Heart left ventricle (tissue), 16 donors: ENCODE data around the gene FBXL7. TPM values are rescaled to one million over a fixed set of nuclear protein-coding genes. Genes with fewer than 3 reads are reported as not detected.

Experiments used
- ATAC-seq, 4 donors: fragments of 200-7000 bp; cut with Tn5 transposase; one replicate each; pipeline ENCODE4 v1.9.1; 2020 to 2022; ENCODE audit warnings: moderate library complexity in 4 of 4, mild to moderate bottlenecking in 3 of 4, moderate number of reproducible peaks in 1 of 4
- DNase-seq, 5 donors: peaks; one replicate each; pipeline ENCODE4 v3.0.0-alpha.2; 2020
- H3K27ac ChIP-seq, 12 donors: fragments of 200-600 bp; sonication (generic) in 4 of 12; one replicate each; pipeline versions ENCODE4 v1.5.0 to v1.8.0; 2016 to 2022; ENCODE audit warnings: mild to moderate bottlenecking in 2 of 12
- H3K27me3 ChIP-seq, 9 donors: fragments of 200-600 bp; sonication (generic) in 2 of 9; one replicate each; pipeline versions ENCODE4 v1.5.1 to v1.8.0; 2016 to 2022; ENCODE audit warnings: mild to moderate bottlenecking in 3 of 9
- H3K36me3 ChIP-seq, 9 donors: fragments of 200-600 bp; sonication (generic) in 2 of 9; one replicate each; pipeline versions ENCODE4 v1.5.0 to v1.8.0; 2018 to 2022; ENCODE audit warnings: mild to moderate bottlenecking in 2 of 9
- H3K4me1 ChIP-seq, 12 donors: fragments of 200-600 bp; sonication (generic) in 4 of 12; one replicate each; pipeline versions ENCODE4 v1.5.0 to v1.8.0; 2016 to 2022; ENCODE audit warnings: mild to moderate bottlenecking in 3 of 12
- H3K4me3 ChIP-seq, 12 donors: fragments of 200-600 bp; sonication (generic) in 4 of 12; one replicate each; pipeline versions ENCODE4 v1.5.0 to v1.8.0; 2017 to 2022; ENCODE audit warnings: mild to moderate bottlenecking in 9 of 12, moderate library complexity in 4 of 12
- H3K9me3 ChIP-seq, 12 donors: fragments of 200-600 bp; sonication (generic) in 4 of 12; one replicate each; pipeline versions ENCODE4 v1.5.0 to v1.8.0; 2016 to 2022; ENCODE audit warnings: mild to moderate bottlenecking in 1 of 12
- CTCF ChIP-seq, 12 donors: fragments of 200-600 bp; sonication (generic) in 4 of 12; IDR thresholded peaks; one replicate each; pipeline versions ENCODE4 v1.5.0 to v1.8.0; 2018 to 2022; ENCODE audit warnings: antibody characterized with exemption in 12 of 12, mild to moderate bottlenecking in 5 of 12
- POLR2A ChIP-seq, 2 donors: fragments of 450-650 bp; IDR thresholded peaks; one replicate each; pipeline ENCODE4 v1.6.1; 2017; ENCODE audit warnings: antibody characterized with exemption in 2 of 2, mild to moderate bottlenecking in 2 of 2, moderate library complexity in 2 of 2
- WGBS, 4 donors: extraction: QIAGEN DNeasy Blood & Tissue Kit in 2 of 4; methylation state at CpG; one replicate each; pipeline versions ENCODE4 v1.1.5 to v1.1.7; 2013 to 2018; 5-methylcytosine and 5-hydroxymethylcytosine counted together
- intact Hi-C, 10 donors: fragments of 100-400 bp; cut with DNase I; formaldehyde crosslinking; loops; one replicate each; pipeline versions ENCODE4 v1.11.1 to v1.14.2; 2022
- polyA plus RNA-seq, 2 donors: library from polyadenylated mRNA; stranded (reverse); fragments of 200-250 nt; gene quantifications; one replicate each; pipeline ENCODE4 v1.2.3, GENCODE V29; 2013
- total RNA-seq, 9 donors: library from RNA; depleted of rRNA in 2 of 9; stranded (reverse); fragments of >200 nt in 2 of 9; fragmentation: NEBNext Ultra II Directional in 3 of 9; extraction: Animal tissue kit (Norgen Biotek cat#: 25700) in 3 of 9; gene quantifications; one replicate each; pipeline versions ENCODE4 v1.1.0 to v1.2.4, GENCODE V29; 2016 to 2023
- donor health status: ischemic (EF 13 %, LVEDD 7.1; RV severe dilation, severe dysfunction).
- donor health status: healthy with polysubstance abuse.
- donor health status: DM: no; HTN: yes; CAD: no.
- donor health status: DM: no; HTN: no; CAD: no.
- donor health status: ischemic (EF 25% LVEDD 6.9; RV normal size, moderate dysfunction).
- donor health status: ischemic (EF 25% LVEDD 5.7; RV mildly dilated, moderate dysfunction).
- donor health status: healthy.
- donor health status: DM: yes; HTN: yes; CAD: no.
- donor health status: ischemic (EF 35%, LVEDD 5.7; RV mildly dilated, moderate dysfunction).
- donor health status: nonischemic (EF 11% LVEDD 7.7; RV severe dilation, severe dysfunction).
- donor health status: DM: yes; HTN: yes; CAD: no.
- donor health status: PGD.
- donor health status: ischemic (EF 29% LVEDD 5.4; RV normal size, mild dysfunction).
- donor health status: nonischemic (EF 23%, LVEDD 6.1; RV moderate dilation, normal function).

FBXL7 gene
- total and polyA plus RNA-seq, 11 donors: 8.7 to 27.6 (median 24.3) TPM

DNA sequence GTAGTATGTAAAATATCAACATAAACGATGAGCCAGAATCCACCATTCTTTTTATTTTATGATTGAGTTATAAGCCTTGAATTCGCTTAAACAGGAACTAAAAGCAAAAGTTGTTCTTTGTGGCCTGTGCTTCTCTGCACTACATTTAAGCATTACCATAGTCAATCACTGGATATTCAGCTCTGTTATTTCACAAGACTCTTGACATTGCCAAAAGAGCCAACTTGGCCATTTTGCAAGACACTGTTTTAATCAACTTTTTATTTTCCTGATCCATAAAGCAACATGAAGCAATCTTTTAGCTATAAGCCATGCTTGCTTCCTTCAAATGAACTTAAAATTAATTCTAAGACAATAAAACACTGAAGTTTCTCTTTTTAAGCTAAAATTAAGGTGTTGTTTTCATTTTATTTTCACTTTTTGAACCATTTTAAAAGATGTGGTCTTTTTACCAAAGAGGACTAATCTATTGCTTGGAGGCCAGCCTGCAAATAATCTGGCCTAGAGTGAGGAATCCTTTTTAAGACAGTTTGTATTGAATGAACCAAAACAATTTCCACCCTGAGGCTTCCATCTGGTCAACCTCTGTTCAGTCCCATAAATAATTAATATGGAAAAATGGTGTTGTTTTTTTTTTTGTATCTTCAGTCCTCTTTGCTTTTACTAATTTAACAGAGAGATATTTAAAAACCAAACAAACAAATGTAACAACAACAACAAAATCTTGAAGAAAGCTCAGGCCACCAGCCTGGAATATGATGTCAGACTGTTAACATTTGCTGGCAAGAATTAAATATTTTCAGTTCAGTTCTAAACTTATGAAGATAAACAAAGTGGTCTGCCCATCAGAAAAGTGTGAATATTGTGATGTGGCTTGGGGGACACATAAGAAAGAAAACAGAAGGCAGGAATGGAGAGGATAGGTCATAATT lies 405.2 kb downstream of the FBXL7 start:
- peak in 1 of 4 donors; percentile 18 for ATAC-seq
- 82 to 97% (median 93%) methylated on average over 2 of the region's 2 CpGs for WGBS, 4 donors
- TF ChIP-seq CTCF (IDR thresholded peaks at IDR 0.05) (no peak), POLR2A (IDR thresholded peaks at IDR 0.05) (no peak)
- H3K4me3 ChIP-seq: no peak overlapping the region
- H3K27ac ChIP-seq: peak overlapping the region in 5 of 12 donors; percentile 11 to 39 (median 25)
- intact Hi-C loops: loop anchor here in 1 of 10 donors (10.0 kb wide), 1 partner anchor 50 kb away; no protein-coding TSS in a partner anchor
- H3K4me1 ChIP-seq: peaks cover 0 to 37% (median 10%) of the 10 kb centered on the region in 12 donors
- no peaks in the 10 kb centered on the region for H3K36me3 ChIP-seq
- no peaks in the 10 kb centered on the region for H3K9me3 ChIP-seq
- no peaks in the 10 kb centered on the region for H3K27me3 ChIP-seq
- DNase-seq: no peak

- ATAC-seq (peak in 2 of 4 donors; percentile 63 to 81), DNase-seq (no peak)
- peaks cover 0 to 20% (median 5%) of the 10 kb centered on the region in 12 donors for H3K4me1 ChIP-seq
- intact Hi-C loops: no loop called here
- H3K27me3 ChIP-seq: no peaks in the 10 kb centered on the region
- H3K36me3 ChIP-seq: no peaks in the 10 kb centered on the region
- peak overlapping the region in 5 of 12 donors; percentile 5 to 50 (median 28) for H3K27ac ChIP-seq
- WGBS, 4 donors: 41 to 76% (median 63%) methylated on average over 3 of the region's 3 CpGs
- no peak for TF ChIP-seq CTCF (IDR thresholded peaks at IDR 0.05)
- TF ChIP-seq POLR2A (IDR thresholded peaks at IDR 0.05): no peak
- no peaks in the 10 kb centered on the region for H3K9me3 ChIP-seq
- H3K4me3 ChIP-seq: peak overlapping the region in 9 of 12 donors; percentile 6 to 54 (median 27)
Observed at GRCh38 chr5:15914638-15915037, 414.7 kb downstream of the FBXL7 start.

- DNase-seq: no peak
- TF ChIP-seq POLR2A (IDR thresholded peaks at IDR 0.05) (no peak), CTCF (IDR thresholded peaks at IDR 0.05) (no peak)
- no peak overlapping the region for H3K27ac ChIP-seq
- no peaks in the 10 kb centered on the region for H3K27me3 ChIP-seq
- ATAC-seq: no peak
- H3K4me3 ChIP-seq: no peak overlapping the region
- WGBS, 4 donors: 72 to 77% (median 75%) methylated on average over 3 of the region's 3 CpGs
- H3K4me1 ChIP-seq: peaks cover 0 to 5% (median 0%) of the 10 kb centered on the region in 12 donors
- H3K36me3 ChIP-seq: peaks cover 0 to 8% (median 0%) of the 10 kb centered on the region in 9 donors
- H3K9me3 ChIP-seq: no peaks in the 10 kb centered on the region
- intact Hi-C loops: no loop called here
Observed at GRCh38 chr5:15926586-15926985, 426.6 kb downstream of the FBXL7 start.

DNA sequence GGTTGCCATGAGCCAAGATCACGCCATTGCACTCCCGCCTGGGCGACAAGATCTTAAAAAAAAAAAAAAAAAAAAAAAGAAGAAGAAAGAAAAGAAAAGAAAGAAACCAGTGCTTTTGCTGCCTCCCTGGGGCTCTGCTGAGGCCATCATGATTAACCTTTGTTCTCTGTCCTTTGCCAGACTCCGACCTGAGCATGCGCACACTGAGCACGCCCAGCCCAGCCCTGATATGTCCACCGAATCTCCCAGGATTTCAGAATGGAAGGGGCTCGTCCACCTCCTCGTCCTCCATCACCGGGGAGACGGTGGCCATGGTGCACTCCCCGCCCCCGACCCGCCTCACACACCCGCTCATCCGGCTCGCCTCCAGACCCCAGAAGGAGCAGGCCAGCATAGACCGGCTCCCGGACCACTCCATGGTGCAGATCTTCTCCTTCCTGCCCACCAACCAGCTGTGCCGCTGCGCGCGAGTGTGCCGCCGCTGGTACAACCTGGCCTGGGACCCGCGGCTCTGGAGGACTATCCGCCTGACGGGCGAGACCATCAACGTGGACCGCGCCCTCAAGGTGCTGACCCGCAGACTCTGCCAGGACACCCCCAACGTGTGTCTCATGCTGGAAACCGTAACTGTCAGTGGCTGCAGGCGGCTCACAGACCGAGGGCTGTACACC lies 427.9 kb downstream of the FBXL7 start:
- intact Hi-C loops: no loop called here
- ATAC-seq (no peak), DNase-seq (no peak)
- 95 to 98% (median 97%) methylated on average over 26 to 38 of the region's 38 CpGs for WGBS, 4 donors
- H3K36me3 ChIP-seq: peaks cover 0 to 8% (median 0%) of the 10 kb centered on the region in 9 donors
- H3K4me1 ChIP-seq: peaks cover 0 to 7% (median 0%) of the 10 kb centered on the region in 12 donors
- no peak overlapping the region for H3K4me3 ChIP-seq
- no peaks in the 10 kb centered on the region for H3K9me3 ChIP-seq
- H3K27ac ChIP-seq: no peak overlapping the region
- H3K27me3 ChIP-seq: no peaks in the 10 kb centered on the region
- TF ChIP-seq POLR2A (IDR thresholded peaks at IDR 0.05) (no peak), CTCF (IDR thresholded peaks at IDR 0.05) (no peak)
